Kidney epithelial cell (primary cell): ENCODE measurements around the gene NCKAP5. TPM values are rescaled to one million over a fixed set of nuclear protein-coding genes. Genes with fewer than 3 reads are reported as not detected.

Source experiments
- DNase-seq: peaks from one replicate; pipeline ENCODE4 v3.0.0-alpha.2; 2010; ENCODE audit warnings: low read depth
- H3K27me3 ChIP-seq: 2 replicates; pipeline ENCODE4 v1.6.0; 2011; ENCODE audit warnings: low read length; ENCODE audit not compliant: control insufficient read depth, insufficient read depth
- H3K36me3 ChIP-seq: 2 replicates; pipeline ENCODE4 v1.5.1; 2011; ENCODE audit warnings: low read length; ENCODE audit not compliant: control insufficient read depth, insufficient read depth
- H3K4me3 ChIP-seq: 2 replicates; pipeline ENCODE4 v1.5.1; 2011; ENCODE audit warnings: low read depth, mild to moderate bottlenecking, control low read depth, low read length
- total RNA-seq: library from RNA; depleted of rRNA; stranded (reverse); fragments of >200 nt; gene quantifications from 2 replicates; pipeline ENCODE4 v1.2.3, GENCODE V29; 2015
- TF ChIP-seq, protein P1 (sequence below): IDR thresholded peaks from 2 replicates; pipeline ENCODE4 v1.5.1; 2011; ENCODE audit warnings: mild to moderate bottlenecking, moderate library complexity, low read length, control low read depth, inconsistent platforms; ENCODE audit not compliant: insufficient read depth, poor library complexity, severe bottlenecking

Gene NCKAP5
- total RNA-seq, 1 donor from 2014 or later: 0.33 TPM

DNA sequence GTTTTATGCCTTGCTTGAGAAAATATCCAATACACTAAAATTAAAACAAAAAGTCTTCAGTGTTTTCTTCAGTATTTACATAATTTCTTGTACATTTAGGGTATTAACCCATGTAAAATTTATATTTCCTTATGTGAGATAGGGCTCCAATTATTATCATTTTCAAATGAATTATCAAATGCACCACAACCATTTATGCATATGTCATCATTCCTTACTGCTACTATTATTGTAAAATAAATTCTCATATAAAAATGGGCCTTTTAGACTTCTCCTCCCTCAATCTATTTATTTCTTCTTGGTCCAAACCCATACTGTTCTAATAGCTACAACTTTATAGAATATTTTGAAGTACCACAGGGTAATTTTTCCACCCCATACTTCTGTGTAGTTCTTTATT lies 722.9 kb downstream of the NCKAP5 start:
- Histone ChIP-seq H3K27me3 (no peaks in the 10 kb centered on the region), H3K4me3 (no peak overlapping the region), H3K36me3 (no peaks in the 10 kb centered on the region)
- DNase-seq: no peak
- TF ChIP-seq, protein P1, sequence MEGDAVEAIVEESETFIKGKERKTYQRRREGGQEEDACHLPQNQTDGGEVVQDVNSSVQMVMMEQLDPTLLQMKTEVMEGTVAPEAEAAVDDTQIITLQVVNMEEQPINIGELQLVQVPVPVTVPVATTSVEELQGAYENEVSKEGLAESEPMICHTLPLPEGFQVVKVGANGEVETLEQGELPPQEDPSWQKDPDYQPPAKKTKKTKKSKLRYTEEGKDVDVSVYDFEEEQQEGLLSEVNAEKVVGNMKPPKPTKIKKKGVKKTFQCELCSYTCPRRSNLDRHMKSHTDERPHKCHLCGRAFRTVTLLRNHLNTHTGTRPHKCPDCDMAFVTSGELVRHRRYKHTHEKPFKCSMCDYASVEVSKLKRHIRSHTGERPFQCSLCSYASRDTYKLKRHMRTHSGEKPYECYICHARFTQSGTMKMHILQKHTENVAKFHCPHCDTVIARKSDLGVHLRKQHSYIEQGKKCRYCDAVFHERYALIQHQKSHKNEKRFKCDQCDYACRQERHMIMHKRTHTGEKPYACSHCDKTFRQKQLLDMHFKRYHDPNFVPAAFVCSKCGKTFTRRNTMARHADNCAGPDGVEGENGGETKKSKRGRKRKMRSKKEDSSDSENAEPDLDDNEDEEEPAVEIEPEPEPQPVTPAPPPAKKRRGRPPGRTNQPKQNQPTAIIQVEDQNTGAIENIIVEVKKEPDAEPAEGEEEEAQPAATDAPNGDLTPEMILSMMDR: no peak

DNA sequence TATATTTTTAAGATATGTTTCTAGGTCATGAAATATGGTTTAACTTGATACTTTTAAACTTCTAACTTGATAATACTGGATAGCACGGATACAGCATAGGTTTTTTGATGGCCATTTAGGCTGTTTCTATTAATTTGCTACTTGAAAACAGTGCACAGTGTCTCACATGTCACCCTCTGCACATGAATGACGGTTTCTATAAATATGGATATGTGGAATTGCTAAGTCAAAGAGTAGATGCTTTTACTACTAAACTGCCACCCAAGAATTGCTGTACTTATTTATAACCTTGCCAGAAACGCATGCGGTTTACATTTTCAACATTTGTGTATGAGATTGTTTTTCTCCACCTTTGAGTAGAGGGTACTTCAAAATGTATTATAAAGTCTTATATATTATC lies 723.7 kb downstream of the NCKAP5 start:
- no peak overlapping the region for H3K4me3 ChIP-seq
- H3K27me3 ChIP-seq: no peaks in the 10 kb centered on the region
- no peaks in the 10 kb centered on the region for H3K36me3 ChIP-seq
- TF ChIP-seq, protein P1: no peak
- DNase-seq: no peak

DNA sequence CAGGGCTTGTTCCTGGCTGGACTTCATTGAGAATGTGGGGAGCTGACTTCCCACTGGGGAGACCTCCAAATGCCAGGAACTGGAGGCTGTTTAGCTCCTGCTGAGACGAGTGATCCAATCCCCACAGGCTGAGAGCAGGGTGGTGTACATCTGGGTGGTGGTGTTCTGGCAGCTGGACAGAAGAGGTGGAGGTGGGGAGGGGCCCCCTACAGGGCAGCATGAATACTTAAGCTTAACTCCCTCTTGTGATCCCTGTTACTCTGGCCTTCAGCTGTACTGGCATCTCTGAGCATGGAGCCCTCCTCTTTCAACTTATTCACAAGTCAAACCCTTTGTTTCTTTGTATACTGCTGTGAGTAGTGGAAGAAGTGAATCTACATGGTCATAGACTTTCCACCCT lies 730.5 kb downstream of the NCKAP5 start:
- no peaks in the 10 kb centered on the region for H3K27me3 ChIP-seq
- H3K36me3 ChIP-seq: no peaks in the 10 kb centered on the region
- TF ChIP-seq, protein P1: no peak
- no peak for DNase-seq
- H3K4me3 ChIP-seq: no peak overlapping the region

DNA sequence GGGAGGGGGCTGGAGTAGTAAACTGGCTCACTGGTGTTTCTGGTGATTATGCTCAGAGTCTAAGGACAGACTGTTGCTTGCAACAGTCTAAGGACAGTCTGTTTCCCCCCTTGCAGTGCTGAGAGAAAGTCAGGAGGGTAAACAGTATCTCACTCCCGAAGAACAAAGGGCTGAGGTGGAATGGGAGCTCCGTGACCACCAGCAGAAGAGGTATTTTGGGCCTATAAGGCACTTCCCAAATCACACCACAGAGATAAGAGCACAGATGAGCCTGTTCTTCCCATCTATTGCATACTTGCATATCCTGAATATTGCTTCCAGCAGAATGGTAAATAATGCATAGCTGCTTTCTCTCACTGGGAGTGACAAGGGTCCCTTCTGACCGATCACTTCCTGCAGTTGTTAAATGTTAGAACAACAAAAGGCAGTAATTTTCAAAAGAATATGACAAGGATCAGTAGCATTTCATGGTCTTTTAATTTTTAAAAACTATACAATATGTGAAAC lies 737.9 kb downstream of the NCKAP5 start:
- no peaks in the 10 kb centered on the region for H3K27me3 ChIP-seq
- DNase-seq: no peak
- TF ChIP-seq, protein P1: no peak
- no peak overlapping the region for H3K4me3 ChIP-seq
- no peaks in the 10 kb centered on the region for H3K36me3 ChIP-seq

DNA sequence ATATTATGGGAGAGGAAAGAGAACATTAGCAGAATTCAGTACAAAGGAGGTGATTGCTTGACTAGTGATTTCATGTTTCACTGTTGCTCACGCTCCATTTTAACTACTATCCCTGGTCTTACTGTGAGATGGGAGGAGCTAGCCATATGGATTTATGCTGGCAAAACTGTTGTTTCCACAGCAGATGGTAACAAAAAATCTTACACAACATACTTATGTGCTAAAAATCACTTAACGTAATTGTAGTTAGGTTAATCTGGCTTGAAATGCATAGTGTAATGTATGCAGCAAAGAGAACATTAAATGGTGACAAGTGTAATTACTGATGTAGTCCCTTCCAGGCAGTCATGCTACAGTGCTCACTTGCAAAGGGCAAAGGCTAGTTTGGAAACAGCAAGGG lies 742.7 kb downstream of the NCKAP5 start:
- Histone ChIP-seq H3K36me3 (no peaks in the 10 kb centered on the region), H3K4me3 (no peak overlapping the region), H3K27me3 (no peaks in the 10 kb centered on the region)
- TF ChIP-seq, protein P1: no peak
- DNase-seq: no peak

DNA sequence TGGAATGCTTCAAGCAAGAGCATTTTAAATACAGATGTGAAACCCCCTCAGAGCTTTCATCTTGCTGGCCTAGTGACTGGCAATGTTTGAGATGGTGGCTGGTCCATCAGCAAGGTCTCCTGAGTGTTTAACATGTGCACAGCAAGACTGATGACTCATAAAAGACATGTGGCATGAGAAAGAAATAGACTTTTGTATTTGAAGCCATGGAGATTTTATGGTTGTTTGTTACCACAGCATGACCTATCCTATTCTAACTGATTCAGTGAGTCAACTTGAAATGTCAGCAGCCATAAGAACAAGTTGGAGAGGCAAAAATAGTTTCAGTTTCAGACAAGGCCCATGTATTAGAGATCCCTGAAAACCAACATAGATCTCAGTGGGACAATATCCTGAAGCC lies 743.5 kb downstream of the NCKAP5 start:
- Histone ChIP-seq H3K4me3 (no peak overlapping the region), H3K27me3 (no peaks in the 10 kb centered on the region), H3K36me3 (no peaks in the 10 kb centered on the region)
- DNase-seq: peak; percentile 37
- TF ChIP-seq, protein P1: no peak
